GM19438 (cell line): ENCODE data around the gene HOXA6.
A peak's percentile ranks its signal among the peaks of the same experiment; 100 is the strongest.

Experiments used
- ATAC-seq: cut with Tn5 transposase; IDR thresholded peaks from one replicate; pipeline ENCODE4 v1.9.1; 2021; ENCODE audit warnings: low read depth; ENCODE audit not compliant: unreplicated experiment

HOXA6 gene

DNA sequence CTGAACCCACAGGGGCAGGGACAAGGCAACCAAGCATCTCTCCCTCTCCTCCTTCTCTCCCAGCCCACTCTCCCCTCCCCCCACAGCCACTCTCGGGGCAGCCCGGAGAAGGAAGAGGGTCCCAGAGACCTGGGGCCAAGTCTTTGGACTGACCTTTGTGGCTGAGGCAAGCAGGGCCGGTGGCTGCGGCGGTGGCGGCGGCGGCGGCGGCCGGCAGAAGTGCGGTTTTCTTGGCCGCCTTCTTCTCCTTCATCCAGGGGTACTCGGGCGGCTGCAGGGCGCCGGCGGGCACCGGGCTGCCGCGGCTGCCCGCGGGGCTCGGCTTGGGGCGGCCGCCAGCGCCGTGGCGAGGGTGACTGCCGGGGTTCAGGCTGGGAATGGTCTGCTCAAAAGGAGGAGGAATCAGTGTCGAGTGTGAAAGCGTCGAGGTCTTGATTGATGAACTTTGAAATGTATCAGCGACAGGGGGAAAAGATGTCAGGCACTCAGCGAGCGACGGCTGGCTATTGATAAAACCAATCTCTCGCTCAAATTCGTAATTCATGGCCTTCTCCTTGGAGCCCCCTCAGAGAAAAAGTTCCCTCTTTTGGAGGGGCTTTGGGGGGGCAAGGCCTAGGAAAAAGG is 45.5 kb downstream of the HOXA6 start:
- ATAC-seq = no peak

- ATAC-seq = no peak
Observed at GRCh38 chr7:27101171-27101956, 46.2 kb downstream of the HOXA6 start.

DNA sequence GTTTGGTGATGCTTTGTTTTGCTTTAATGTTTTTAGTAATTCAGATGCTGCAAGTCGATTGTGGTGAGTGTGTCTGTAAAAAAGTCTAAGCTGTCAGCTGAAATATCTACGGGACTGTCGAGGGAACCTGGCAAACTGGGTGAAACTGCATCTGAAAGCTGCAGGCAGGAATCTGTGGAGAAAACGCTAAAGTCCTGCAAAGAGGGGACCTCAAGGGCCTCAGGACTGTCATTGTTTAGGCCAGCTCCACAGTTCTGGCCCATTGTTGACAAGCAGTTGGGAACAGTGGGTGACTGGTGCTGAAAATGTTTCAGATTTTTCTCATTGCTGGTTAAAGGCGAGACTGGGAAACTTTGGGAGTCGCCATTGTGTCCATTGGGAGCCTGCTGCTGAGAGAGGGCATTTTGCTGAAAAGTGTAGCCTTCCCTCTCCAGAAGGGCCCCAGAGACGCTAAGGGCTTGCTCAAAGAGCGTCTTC is 46.8 kb downstream of the HOXA6 start:
- ATAC-seq = no peak

- no peak for ATAC-seq
Observed at GRCh38 chr7:27099453-27100370, 47.9 kb downstream of the HOXA6 start.

DNA sequence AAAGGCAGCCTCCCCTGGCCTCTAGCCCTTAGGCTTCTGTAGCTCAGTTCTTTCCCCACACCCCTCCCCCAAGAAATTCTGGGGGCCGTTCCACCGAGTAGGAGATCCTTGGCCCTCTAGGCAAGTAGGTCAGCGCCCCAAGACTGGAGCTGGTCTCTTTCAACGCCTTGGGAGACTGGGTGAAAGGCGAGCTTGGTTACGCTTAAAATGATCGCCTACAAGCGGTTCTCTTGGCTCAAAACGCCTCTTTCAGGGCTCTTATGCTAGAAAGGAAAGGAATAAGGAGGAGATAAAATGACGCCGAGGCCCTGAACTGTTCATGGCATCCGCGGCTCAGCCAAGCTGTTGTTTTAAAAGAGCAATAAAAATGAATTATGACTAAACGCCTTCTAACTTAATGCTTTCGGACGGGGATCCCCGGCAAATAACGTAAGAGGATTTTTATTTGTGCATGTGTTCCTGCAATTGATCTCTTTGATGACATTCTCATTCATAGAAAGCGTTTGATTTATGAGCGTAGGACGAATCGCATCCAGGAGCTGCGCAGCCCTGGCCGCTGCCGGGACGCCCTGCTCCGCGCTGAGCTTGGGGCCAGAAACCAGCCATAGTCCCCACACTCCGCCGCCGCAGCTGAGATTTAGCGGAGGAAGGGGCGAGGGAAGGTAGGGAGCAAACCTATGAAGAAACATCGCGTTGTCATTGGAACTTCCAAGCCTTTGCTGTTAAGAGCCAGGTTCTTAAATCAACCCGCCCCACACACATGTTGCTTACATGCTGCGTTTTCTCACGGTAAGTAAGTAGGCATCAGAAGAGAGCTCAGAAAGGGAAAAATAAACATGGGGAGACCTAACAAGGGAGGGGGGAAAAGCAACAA is 48.8 kb downstream of the HOXA6 start:
- no peak for ATAC-seq

- no peak for ATAC-seq
Observed at GRCh38 chr7:27097686-27098577, 49.6 kb downstream of the HOXA6 start.

GRCh38 chr7:27096768-27097514 is 50.6 kb downstream of the HOXA6 start:
- no peak for ATAC-seq

DNA sequence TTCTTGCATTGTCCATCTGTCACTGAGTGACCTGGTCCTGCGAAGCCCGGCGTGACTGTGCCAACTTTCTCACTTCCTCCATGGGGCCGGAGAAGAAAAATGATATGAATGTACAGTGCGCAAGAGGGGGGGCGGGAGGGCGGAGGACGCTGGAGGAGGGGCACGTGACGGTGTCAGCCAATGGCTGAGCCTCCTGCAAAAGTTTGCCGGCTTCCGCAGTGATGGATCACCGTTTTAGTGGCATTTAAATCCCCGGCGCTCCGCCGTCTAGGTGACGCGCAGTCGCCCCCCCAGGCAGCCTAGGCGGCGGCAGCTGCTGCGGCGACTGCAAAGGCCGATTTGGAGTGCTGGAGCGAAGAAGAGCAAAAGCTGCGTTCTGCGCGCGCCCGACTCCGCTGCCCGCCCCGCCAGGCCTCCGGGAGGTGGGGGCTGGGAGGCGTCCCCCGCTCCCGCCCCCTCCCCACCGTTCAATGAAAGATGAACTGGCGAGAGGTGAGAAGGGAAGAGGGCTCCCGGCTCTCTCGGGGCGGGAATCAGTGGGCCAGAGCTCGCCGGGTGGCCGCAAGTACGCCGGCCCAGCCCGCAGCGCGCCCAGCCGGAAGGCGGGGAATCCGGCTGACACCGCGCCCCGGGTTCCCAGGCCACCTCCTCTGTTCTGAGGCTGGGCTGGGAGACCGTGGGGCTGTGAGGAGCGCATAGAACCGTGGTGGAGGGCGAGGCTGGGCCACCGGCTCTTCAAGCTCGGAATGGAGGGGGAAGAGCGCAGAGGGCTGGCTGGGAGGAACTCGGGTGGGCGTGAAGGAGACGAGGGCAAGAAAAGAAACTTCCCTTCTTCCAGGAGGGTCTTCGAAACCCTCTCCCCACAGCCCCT is 51.4 kb downstream of the HOXA6 start, which contains the start of gene HOXA1:
Gene HOXA1 (minus strand): TSS at position 104 of the 871 bp plus-strand sequence. CDS start 88 bp downstream, at position 16.
- ATAC-seq = peak; percentile 81
